K562 (cell line): Measurements from ENCODE around the gene MOCS3. TPM values are rescaled to one million over a fixed set of nuclear protein-coding genes. Genes with fewer than 3 reads are reported as not detected.

Experiments
- C11orf30 ChIP-seq: fragments of 450-650 bp; IDR thresholded peaks from 2 replicates; pipeline ENCODE4 v1.6.1; 2016; ENCODE audit warnings: low read depth, mild to moderate bottlenecking
- CXXC5 ChIP-seq: fragments of 250-450 bp; sonication (Bioruptor Pico); IDR thresholded peaks from 2 replicates; pipeline ENCODE4 v1.8.0; 2022; ENCODE audit warnings: inconsistent platforms, mild to moderate bottlenecking, moderate library complexity
- FOXK2 ChIP-seq, 2 experiments: fragments of 450-650 bp; IDR thresholded peaks in 1 of 2; conservative IDR thresholded peaks in 1 of 2; 2 replicates each; pipeline ENCODE4 v1.6.1; 2016; ENCODE audit warnings: low read depth in 2 of 2, mild to moderate bottlenecking in 1 of 2
- LARP7 ChIP-seq: fragments of 450-650 bp; IDR thresholded peaks from 2 replicates; pipeline ENCODE4 v1.6.1; 2016
- RBFOX2 ChIP-seq: fragments of 200-400 bp; formaldehyde crosslinking; IDR thresholded peaks from 2 replicates; pipeline ENCODE4 v1.6.1; 2017; ENCODE audit warnings: low read depth, mild to moderate bottlenecking, low read length, moderate library complexity
- ZNF24 ChIP-seq: fragments of 450-650 bp; IDR thresholded peaks from 2 replicates; pipeline ENCODE4 v1.6.1; 2016
- ZNF668 ChIP-seq: fragments of 250-450 bp; sonication (Bioruptor Pico); IDR thresholded peaks from 2 replicates; pipeline ENCODE4 v1.8.0; 2022; ENCODE audit warnings: mild to moderate bottlenecking, inconsistent platforms
- ZZZ3 ChIP-seq: fragments of 450-650 bp; IDR thresholded peaks from 2 replicates; pipeline ENCODE4 v1.6.1; 2016; ENCODE audit warnings: antibody characterized with exemption, mild to moderate bottlenecking, moderate library complexity
- polyA plus RNA-seq, 8 experiments: library from polyadenylated mRNA; depleted of rRNA in 4 of 8; stranded (reverse) in 5 of 8; unstranded in 3 of 8; fragments of >200 nt; fragmentation: Nextera tagmentation in 2 of 8; fragmentation: Illumina TruSeq in 1 of 8; extraction: Ambion mirVana in 2 of 8; extraction: Trizol in 1 of 8; gene quantifications; 2 replicates each; pipeline versions ENCODE4 v1.2.1 to v1.2.3, GENCODE V29; 2011 to 2014; ENCODE audit warnings: inconsistent platforms in 1 of 8, missing spikeins in 1 of 8
- total RNA-seq, 7 experiments: library from RNA; depleted of rRNA in 6 of 7; stranded (reverse); fragments of >200 nt in 6 of 7; fragmentation: Illumina TruSeq in 2 of 7; extraction: Trizol in 2 of 7; gene quantifications; 2 replicates each; pipeline versions ENCODE4 v1.2.1 to v1.2.3, GENCODE V29; 2011 to 2021; ENCODE audit warnings: low replicate concordance in 1 of 7
- TF ChIP-seq, protein P1 (sequence below): sonication (generic); formaldehyde crosslinking; IDR thresholded peaks from 2 replicates; pipeline ENCODE4 v1.8.1; 2023; ENCODE audit warnings: missing genetic modification reagents, mild to moderate bottlenecking, borderline replicate concordance
- TF ChIP-seq, protein P2 (sequence below): sonication (generic); formaldehyde crosslinking; IDR thresholded peaks from 2 replicates; pipeline ENCODE4 v1.8.0; 2022; ENCODE audit warnings: mild to moderate bottlenecking, missing genetic modification reagents
- TF ChIP-seq, protein P3 (sequence below), 3 experiments: IDR thresholded peaks in 2 of 3; conservative IDR thresholded peaks in 1 of 3; 2 replicates each; pipeline ENCODE4 v1.5.1; 2011 to 2012; ENCODE audit warnings: low read length in 3 of 3, mild to moderate bottlenecking in 3 of 3, control low read depth in 2 of 3, improper control_type of control experiment in 1 of 3, inconsistent platforms in 1 of 3, low read depth in 1 of 3, mixed read lengths in 1 of 3, moderate library complexity in 1 of 3; ENCODE audit not compliant: insufficient read depth in 2 of 3
- TF ChIP-seq, protein P4 (sequence below): fragments of 150-350 bp; conservative IDR thresholded peaks from 2 replicates; pipeline ENCODE4 v1.6.1; 2014; ENCODE audit warnings: low read length
- TF ChIP-seq, protein P5 (sequence below): conservative IDR thresholded peaks from 2 replicates; pipeline ENCODE4 v1.6.1; 2011; ENCODE audit warnings: low read depth, mild to moderate bottlenecking, low read length; ENCODE audit not compliant: control insufficient read depth

MOCS3 gene
- total and polyA plus RNA-seq, 9 of the 15 experiments (the other 6 are each of a cell fraction or from before 2014, with no cell fraction given), result 0.70 to 6.2 (median 2.9) TPM

DNA sequence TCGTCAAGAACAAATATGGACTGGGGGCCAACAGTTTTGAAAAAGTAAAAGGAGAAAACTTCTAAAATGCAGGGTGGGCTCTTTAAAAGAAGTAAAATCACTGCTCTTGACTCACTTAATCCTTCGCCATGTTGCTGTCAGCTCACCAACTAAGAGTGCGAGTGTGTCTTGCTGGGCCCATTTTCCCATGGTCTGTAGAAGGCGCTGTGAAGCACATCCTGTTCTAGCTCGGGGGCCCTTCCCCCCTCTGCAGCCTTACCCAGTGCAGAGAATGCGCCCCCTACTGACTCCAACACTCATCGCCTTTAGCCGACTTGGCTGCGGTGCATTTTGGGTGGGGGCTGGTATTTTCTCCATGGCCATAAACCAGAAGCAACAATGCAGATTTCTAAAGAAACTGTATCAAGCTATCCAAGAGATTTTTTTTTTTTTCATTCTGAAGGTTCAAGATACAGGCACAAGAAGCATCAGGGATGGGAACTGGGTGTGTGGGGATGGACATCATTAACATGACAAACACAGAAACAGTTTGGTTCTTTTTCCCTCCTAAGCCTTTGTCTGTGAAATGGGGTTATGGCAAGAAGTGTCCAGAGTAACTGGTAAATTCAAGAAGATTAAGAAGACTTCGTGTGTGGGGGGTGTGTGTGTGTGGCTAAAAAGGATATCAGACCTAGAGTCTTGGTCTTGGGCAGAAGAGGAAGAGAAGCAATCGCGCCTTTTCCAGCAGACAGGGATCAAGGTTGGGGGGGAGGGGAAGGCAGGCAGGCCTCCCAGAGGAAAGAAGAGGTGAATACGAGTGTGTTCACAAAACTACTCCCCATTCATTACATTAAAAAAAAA lies 29.1 kb upstream of the MOCS3 start (continued):
- TF ChIP-seq RBFOX2 (peak; percentile 54; the same call in 1 of the 2 replicates), ZNF24 (peak; percentile 81), ZZZ3 (0 out of 2 replicates have a peak, but pooled peaks have one; percentile 55), CXXC5 (CRISPR knock-in tag) (peak; percentile 46), LARP7 (0 out of 2 replicates have a peak, but pooled peaks have one; percentile 44), C11orf30 (peak; percentile 18; the same call in 1 of the 2 replicates), FOXK2 (conservative IDR thresholded peaks at IDR 0.05 in 1 of 2, IDR thresholded peaks at IDR 0.05 in 1 of 2; ENCODE audit: low read depth in 2 of 2) (peak; percentile 63 to 69), ZNF668 (CRISPR knock-in tag) (no peak)
- TF ChIP-seq, protein P1, sequence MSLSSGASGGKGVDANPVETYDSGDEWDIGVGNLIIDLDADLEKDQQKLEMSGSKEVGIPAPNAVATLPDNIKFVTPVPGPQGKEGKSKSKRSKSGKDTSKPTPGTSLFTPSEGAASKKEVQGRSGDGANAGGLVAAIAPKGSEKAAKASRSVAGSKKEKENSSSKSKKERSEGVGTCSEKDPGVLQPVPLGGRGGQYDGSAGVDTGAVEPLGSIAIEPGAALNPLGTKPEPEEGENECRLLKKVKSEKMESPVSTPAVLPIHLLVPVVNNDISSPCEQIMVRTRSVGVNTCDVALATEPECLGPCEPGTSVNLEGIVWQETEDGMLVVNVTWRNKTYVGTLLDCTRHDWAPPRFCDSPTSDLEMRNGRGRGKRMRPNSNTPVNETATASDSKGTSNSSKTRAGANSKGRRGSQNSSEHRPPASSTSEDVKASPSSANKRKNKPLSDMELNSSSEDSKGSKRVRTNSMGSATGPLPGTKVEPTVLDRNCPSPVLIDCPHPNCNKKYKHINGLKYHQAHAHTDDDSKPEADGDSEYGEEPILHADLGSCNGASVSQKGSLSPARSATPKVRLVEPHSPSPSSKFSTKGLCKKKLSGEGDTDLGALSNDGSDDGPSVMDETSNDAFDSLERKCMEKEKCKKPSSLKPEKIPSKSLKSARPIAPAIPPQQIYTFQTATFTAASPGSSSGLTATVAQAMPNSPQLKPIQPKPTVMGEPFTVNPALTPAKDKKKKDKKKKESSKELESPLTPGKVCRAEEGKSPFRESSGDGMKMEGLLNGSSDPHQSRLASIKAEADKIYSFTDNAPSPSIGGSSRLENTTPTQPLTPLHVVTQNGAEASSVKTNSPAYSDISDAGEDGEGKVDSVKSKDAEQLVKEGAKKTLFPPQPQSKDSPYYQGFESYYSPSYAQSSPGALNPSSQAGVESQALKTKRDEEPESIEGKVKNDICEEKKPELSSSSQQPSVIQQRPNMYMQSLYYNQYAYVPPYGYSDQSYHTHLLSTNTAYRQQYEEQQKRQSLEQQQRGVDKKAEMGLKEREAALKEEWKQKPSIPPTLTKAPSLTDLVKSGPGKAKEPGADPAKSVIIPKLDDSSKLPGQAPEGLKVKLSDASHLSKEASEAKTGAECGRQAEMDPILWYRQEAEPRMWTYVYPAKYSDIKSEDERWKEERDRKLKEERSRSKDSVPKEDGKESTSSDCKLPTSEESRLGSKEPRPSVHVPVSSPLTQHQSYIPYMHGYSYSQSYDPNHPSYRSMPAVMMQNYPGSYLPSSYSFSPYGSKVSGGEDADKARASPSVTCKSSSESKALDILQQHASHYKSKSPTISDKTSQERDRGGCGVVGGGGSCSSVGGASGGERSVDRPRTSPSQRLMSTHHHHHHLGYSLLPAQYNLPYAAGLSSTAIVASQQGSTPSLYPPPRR (CRISPR knock-in tag), result no peak
- TF ChIP-seq, protein P2, sequence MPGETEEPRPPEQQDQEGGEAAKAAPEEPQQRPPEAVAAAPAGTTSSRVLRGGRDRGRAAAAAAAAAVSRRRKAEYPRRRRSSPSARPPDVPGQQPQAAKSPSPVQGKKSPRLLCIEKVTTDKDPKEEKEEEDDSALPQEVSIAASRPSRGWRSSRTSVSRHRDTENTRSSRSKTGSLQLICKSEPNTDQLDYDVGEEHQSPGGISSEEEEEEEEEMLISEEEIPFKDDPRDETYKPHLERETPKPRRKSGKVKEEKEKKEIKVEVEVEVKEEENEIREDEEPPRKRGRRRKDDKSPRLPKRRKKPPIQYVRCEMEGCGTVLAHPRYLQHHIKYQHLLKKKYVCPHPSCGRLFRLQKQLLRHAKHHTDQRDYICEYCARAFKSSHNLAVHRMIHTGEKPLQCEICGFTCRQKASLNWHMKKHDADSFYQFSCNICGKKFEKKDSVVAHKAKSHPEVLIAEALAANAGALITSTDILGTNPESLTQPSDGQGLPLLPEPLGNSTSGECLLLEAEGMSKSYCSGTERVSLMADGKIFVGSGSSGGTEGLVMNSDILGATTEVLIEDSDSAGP (CRISPR knock-in tag), result peak; percentile 78
- TF ChIP-seq, protein P3, sequence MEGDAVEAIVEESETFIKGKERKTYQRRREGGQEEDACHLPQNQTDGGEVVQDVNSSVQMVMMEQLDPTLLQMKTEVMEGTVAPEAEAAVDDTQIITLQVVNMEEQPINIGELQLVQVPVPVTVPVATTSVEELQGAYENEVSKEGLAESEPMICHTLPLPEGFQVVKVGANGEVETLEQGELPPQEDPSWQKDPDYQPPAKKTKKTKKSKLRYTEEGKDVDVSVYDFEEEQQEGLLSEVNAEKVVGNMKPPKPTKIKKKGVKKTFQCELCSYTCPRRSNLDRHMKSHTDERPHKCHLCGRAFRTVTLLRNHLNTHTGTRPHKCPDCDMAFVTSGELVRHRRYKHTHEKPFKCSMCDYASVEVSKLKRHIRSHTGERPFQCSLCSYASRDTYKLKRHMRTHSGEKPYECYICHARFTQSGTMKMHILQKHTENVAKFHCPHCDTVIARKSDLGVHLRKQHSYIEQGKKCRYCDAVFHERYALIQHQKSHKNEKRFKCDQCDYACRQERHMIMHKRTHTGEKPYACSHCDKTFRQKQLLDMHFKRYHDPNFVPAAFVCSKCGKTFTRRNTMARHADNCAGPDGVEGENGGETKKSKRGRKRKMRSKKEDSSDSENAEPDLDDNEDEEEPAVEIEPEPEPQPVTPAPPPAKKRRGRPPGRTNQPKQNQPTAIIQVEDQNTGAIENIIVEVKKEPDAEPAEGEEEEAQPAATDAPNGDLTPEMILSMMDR (IDR thresholded peaks at IDR 0.05 in 2 of 3, conservative IDR thresholded peaks at IDR 0.05 in 1 of 3; ENCODE audit: insufficient read depth in 2 of 3, low read depth in 1 of 3, low read length in 3 of 3), result peak; percentile 100
- TF ChIP-seq, protein P4, sequence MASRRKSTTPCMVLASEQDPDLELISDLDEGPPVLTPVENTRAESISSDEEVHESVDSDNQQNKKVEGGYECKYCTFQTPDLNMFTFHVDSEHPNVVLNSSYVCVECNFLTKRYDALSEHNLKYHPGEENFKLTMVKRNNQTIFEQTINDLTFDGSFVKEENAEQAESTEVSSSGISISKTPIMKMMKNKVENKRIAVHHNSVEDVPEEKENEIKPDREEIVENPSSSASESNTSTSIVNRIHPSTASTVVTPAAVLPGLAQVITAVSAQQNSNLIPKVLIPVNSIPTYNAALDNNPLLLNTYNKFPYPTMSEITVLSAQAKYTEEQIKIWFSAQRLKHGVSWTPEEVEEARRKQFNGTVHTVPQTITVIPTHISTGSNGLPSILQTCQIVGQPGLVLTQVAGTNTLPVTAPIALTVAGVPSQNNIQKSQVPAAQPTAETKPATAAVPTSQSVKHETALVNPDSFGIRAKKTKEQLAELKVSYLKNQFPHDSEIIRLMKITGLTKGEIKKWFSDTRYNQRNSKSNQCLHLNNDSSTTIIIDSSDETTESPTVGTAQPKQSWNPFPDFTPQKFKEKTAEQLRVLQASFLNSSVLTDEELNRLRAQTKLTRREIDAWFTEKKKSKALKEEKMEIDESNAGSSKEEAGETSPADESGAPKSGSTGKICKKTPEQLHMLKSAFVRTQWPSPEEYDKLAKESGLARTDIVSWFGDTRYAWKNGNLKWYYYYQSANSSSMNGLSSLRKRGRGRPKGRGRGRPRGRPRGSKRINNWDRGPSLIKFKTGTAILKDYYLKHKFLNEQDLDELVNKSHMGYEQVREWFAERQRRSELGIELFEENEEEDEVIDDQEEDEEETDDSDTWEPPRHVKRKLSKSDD, result peak; percentile 85; the same call in 1 of the 2 replicates
- TF ChIP-seq, protein P5, sequence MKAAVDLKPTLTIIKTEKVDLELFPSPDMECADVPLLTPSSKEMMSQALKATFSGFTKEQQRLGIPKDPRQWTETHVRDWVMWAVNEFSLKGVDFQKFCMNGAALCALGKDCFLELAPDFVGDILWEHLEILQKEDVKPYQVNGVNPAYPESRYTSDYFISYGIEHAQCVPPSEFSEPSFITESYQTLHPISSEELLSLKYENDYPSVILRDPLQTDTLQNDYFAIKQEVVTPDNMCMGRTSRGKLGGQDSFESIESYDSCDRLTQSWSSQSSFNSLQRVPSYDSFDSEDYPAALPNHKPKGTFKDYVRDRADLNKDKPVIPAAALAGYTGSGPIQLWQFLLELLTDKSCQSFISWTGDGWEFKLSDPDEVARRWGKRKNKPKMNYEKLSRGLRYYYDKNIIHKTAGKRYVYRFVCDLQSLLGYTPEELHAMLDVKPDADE, result peak; percentile 93
